MCF 10A (cell line): ENCODE results near the gene POLR1G. TPM values are rescaled to one million over a fixed set of nuclear protein-coding genes. Genes with fewer than 3 reads are reported as not detected.
"Not testable (repeated sequence)": the region's sequence is repeated elsewhere in the genome, so short reads cannot be mapped to it uniquely, and the experiment has no call there.

ENCODE experiments used
- BruUV-seq: library from RNA; stranded (reverse); fragments of 400-500 nt; replicated peaks from 2 replicates; lab custom pipeline; 2021; lab: Mats Ljungman, UMichigan
- CTCF ChIA-PET: fragments of 300-600 bp; sonication (Branson Sonifier 250); formaldehyde crosslinking; extraction: SDS; loops from one replicate; lab custom pipeline; 2021; ENCODE audit warnings: antibody characterized with exemption, inconsistent platforms; lab: Yijun Ruan, JAX
- POLR2A ChIA-PET: fragments of 300-600, 350-650 bp; sonication (Branson Sonifier 250); formaldehyde crosslinking; extraction: SDS; loops from one replicate; lab custom pipeline; 2020; ENCODE audit warnings: antibody characterized with exemption, inconsistent platforms; lab: Yijun Ruan, JAX
- DNase-seq: peaks from one replicate; pipeline ENCODE4 v3.0.0-alpha.2; 2018; ENCODE audit not compliant: unreplicated experiment
- H3K27ac Mint-ChIP-seq: one replicate; pipeline ENCODE4 v1.8.0; 2022; ENCODE audit warnings: mild to moderate bottlenecking, low read depth, mixed read lengths; ENCODE audit not compliant: unreplicated experiment
- H3K27me3 Mint-ChIP-seq: one replicate; pipeline ENCODE4 v1.8.0; 2022; ENCODE audit warnings: mixed read lengths; ENCODE audit not compliant: insufficient read depth, unreplicated experiment
- H3K36me3 Mint-ChIP-seq: one replicate; pipeline ENCODE4 v1.8.0; 2022; ENCODE audit warnings: mild to moderate bottlenecking, moderate library complexity, mixed read lengths; ENCODE audit not compliant: insufficient read depth, unreplicated experiment
- H3K4me1 Mint-ChIP-seq: one replicate; pipeline ENCODE4 v1.8.0; 2022; ENCODE audit warnings: mixed read lengths; ENCODE audit not compliant: insufficient read depth, unreplicated experiment
- H3K4me3 Mint-ChIP-seq: one replicate; pipeline ENCODE4 v1.8.0; 2022; ENCODE audit warnings: mild to moderate bottlenecking, moderate library complexity, mixed read lengths; ENCODE audit not compliant: unreplicated experiment
- H3K9me3 Mint-ChIP-seq: one replicate; pipeline ENCODE4 v1.8.0; 2022; ENCODE audit warnings: mixed read lengths; ENCODE audit not compliant: unreplicated experiment
- CTCF ChIP-seq: fragments of 200-600 bp; IDR thresholded peaks from one replicate; pipeline ENCODE4 v1.8.0; 2022; ENCODE audit warnings: antibody characterized with exemption, mild to moderate bottlenecking; ENCODE audit not compliant: unreplicated experiment
- intact Hi-C: fragments of 100-400 bp; cut with micrococcal nuclease; formaldehyde crosslinking; loops from 2 replicates; pipeline ENCODE4 v1.14.1; 2022
- total RNA-seq: library from RNA; stranded (reverse); gene quantifications from 2 replicates; pipeline ENCODE4 v1.2.3, GENCODE V29; 2022

Gene POLR1G
- total RNA-seq, 1 experiment from 2014 or later, result 17.6 TPM

DNA sequence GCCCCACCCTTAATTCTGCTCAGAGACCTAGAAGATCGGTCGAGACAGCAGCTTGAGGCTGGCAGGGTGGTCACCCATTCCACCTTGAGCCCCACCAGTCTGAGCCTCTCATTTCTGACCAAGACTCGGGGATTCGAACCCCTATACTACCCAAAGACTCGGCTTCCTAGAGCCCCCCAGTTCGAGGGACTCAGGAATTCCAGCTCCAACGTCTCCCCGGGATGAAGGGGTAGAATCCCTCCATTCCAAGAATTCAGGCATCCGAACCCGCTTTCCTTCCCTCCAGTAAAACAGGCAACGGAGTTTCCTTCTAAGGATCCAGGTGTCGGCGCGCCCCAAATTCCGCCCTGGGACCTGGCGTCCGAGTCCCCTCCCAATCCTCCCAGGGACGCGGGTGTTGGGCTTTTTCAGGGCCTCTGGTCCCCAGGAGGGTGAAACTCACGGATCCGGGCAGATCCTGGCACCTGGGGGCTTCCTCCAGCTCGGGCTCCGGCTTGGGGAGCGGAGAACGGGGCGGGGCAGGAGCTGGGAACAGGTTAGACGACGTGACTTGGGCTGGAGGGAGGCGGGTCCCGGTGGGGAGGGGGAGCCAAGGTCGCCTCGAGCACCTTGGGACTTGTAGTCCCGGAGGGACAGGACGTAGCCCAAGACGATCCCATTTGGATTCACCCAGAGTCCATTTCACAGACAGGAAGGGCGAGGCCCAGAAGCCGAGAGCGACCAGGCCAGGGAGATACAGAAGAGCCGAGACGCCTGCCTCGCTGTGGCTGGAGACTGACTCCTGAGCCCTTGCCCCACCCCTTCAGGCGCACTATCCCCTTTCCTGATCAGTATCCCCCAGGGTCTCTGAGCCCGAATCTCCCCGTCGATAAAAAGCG, 1.6 kb upstream of the POLR1G start, which contains the start of gene PPP1R13L:
Gene PPP1R13L, minus strand, starts transcription at position 513 of the 878 bp plus-strand sequence. CDS start 6,751 bp downstream, outside the sequence.
- POLR2A ChIA-PET, result interaction anchor here (0.6 to 6.6 kb wide), 22 partner anchors 10 to 374 kb away, joined by 3 to 82 read pairs (median 4); partner anchors contain the start of genes ERCC1, FOSB, OPA3 and VASP
- Mint-ChIP-seq H3K27ac (peak within 1 kb of the TSS; percentile 96), H3K4me3 (peak within 1 kb of the TSS; percentile 96), H3K9me3 (no peaks in the 10 kb centered on the region), H3K4me1 (peaks cover 25% of the 10 kb centered on the region), H3K36me3 (peaks cover 29% of the 10 kb centered on the region), H3K27me3 (no peaks in the 10 kb centered on the region)
- DNase-seq, result peak; percentile 96
- BruUV-seq, result TSS peak; percentile 46
- no peak for TF ChIP-seq CTCF
- CTCF ChIA-PET, result interaction anchor here (0.6 to 2.7 kb wide), 9 partner anchors 14 to 237 kb away, joined by 3 to 11 read pairs (median 5); partner anchors contain the start of gene FOSB
- intact Hi-C loops, result loop anchor here (1.0 to 2.0 kb wide), 2 partner anchors 19 to 28 kb away; partner anchors contain the start of gene ERCC1

DNA sequence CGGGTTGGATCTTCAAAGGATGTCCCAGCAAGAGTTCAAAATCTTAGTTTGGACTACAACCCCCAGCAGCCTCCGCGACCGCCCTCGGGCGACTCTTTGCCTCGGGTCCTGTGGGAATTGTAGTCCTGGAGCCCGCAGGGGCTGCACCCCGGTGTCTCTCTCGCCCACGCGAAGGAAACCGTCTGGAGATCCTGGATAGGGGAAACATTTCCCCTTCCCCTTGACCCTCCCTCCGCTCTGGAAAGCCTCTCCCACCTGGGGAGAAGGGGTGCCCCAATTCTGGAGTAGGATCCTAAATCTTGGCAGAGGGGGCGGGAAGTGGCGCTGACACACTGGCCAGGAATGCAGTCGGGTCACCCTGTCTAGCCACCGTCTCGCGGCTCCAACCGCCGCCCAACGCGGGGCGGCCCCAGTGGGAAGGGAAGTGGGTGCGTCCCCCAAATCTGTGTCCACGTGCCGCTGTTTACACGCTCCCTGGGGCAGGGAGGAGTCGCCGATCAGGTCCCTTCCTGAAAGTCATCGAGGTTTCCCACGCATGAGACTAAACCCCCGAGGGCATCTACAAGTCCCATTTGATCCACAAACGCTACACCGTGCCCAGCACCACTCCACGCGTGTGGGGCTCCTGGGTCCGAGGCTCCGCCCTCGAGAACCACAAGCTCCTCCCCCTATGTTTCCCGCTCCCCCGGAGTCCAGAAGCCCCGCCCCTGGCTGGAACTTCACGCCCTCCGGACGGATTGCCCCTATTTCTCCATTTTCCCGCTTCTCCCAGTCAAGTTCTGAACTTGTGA, 814 bp upstream of the POLR1G start:
- Mint-ChIP-seq H3K4me3 (peak overlapping the region; percentile 96), H3K36me3 (peaks cover 24% of the 10 kb centered on the region), H3K27ac (peak overlapping the region; percentile 96), H3K27me3 (no peaks in the 10 kb centered on the region), H3K9me3 (no peaks in the 10 kb centered on the region), H3K4me1 (peaks cover 25% of the 10 kb centered on the region)
- TF ChIP-seq CTCF, result no peak
- BruUV-seq, result no TSS peak
- ChIA-PET POLR2A (interaction anchor here (0.6 to 6.6 kb wide), 20 partner anchors 10 to 311 kb away, joined by 3 to 82 read pairs (median 5); partner anchors contain the start of genes ERCC1, FOSB and VASP), CTCF (interaction anchor here (0.7 to 2.7 kb wide), 4 partner anchors 12 to 80 kb away, joined by 3 to 11 read pairs (median 8); partner anchors contain the start of gene FOSB)
- intact Hi-C loops, result loop anchor here (1.0 to 2.0 kb wide), 2 partner anchors 18 to 29 kb away; partner anchors contain the start of gene ERCC1
- peak; percentile 96 for DNase-seq

GRCh38 chr19:45407091-45407375, 589 bp downstream of the POLR1G start:
- ChIA-PET POLR2A (interaction anchor here (0.7 to 2.1 kb wide), 7 partner anchors 9 to 170 kb away, joined by 3 to 10 read pairs (median 5); partner anchors contain the start of gene ERCC1), CTCF (interaction anchor here (0.8 to 1.4 kb wide), 2 partner anchors 32 to 79 kb away, joined by 3 to 8 read pairs; no protein-coding TSS in a partner anchor)
- no TSS peak for BruUV-seq
- H3K27ac Mint-ChIP-seq, result no peak overlapping the region
- H3K9me3 Mint-ChIP-seq, result no peaks in the 10 kb centered on the region
- H3K27me3 Mint-ChIP-seq, result no peaks in the 10 kb centered on the region
- TF ChIP-seq CTCF, result no peak
- DNase-seq, result no peak
- peaks cover 28% of the 10 kb centered on the region for H3K36me3 Mint-ChIP-seq
- peak overlapping the region; percentile 96 for H3K4me3 Mint-ChIP-seq
- intact Hi-C loops, result no loop called here
- H3K4me1 Mint-ChIP-seq, result peaks cover 22% of the 10 kb centered on the region

GRCh38 chr19:45407585-45407984, 1.1 kb downstream of the POLR1G start:
- BruUV-seq, H3K27me3 Mint-ChIP-seq, DNase-seq, intact Hi-C loops, H3K27ac Mint-ChIP-seq, H3K9me3 Mint-ChIP-seq: not testable (repeated sequence)
- ChIA-PET CTCF (interaction anchor here (0.8 to 1.4 kb wide), 2 partner anchors 32 to 78 kb away, joined by 3 to 8 read pairs; no protein-coding TSS in a partner anchor), POLR2A (interaction anchor here (0.7 to 2.1 kb wide), 7 partner anchors 9 to 169 kb away, joined by 3 to 10 read pairs (median 5); partner anchors contain the start of gene ERCC1)
- peaks cover 32% of the 10 kb centered on the region for H3K36me3 Mint-ChIP-seq
- H3K4me1 Mint-ChIP-seq, result peaks cover 19% of the 10 kb centered on the region
- H3K4me3 Mint-ChIP-seq, result peak overlapping the region; percentile 96
